GM19395 (cell line): ENCODE measurements around the gene IL3RA.

Source experiments
- ATAC-seq: cut with Tn5 transposase; IDR thresholded peaks from one replicate; pipeline ENCODE4 v1.9.1; 2021; ENCODE audit warnings: mild to moderate bottlenecking, moderate library complexity; ENCODE audit not compliant: unreplicated experiment

The IL3RA gene

GRCh38 chrX:1380672-1381233 lies 44.2 kb downstream of the IL3RA start:
- no peak for ATAC-seq

- ATAC-seq, result no peak
These were observed 48.2 kb downstream of the IL3RA start for GRCh38 chrX:1384658-1385252.

- no peak for ATAC-seq
These were observed 49.0 kb downstream of the IL3RA start for GRCh38 chrX:1385253-1386223.

GRCh38 chrX:1386338-1387127 lies 49.9 kb downstream of the IL3RA start:
- no peak for ATAC-seq

GRCh38 chrX:1387141-1387776 lies 50.7 kb downstream of the IL3RA start:
- ATAC-seq, result no peak

GRCh38 chrX:1388651-1389050 lies 52.1 kb downstream of the IL3RA start:
- no peak for ATAC-seq

GRCh38 chrX:1389181-1389992 lies 52.8 kb downstream of the IL3RA start:
- no peak for ATAC-seq

GRCh38 chrX:1389993-1390285 lies 53.4 kb downstream of the IL3RA start:
- ATAC-seq, result no peak

- ATAC-seq, result no peak
These were observed 54.2 kb downstream of the IL3RA start for GRCh38 chrX:1390621-1391369.

- no peak for ATAC-seq
These were observed 54.8 kb downstream of the IL3RA start for GRCh38 chrX:1391370-1391706.

GRCh38 chrX:1391707-1392375 lies 55.3 kb downstream of the IL3RA start, which contains the start of gene SLC25A6:
SLC25A6 (minus strand) TSS chrX:1392113; CDS start chrX:1392009, 104 bp downstream.
- ATAC-seq, result peak; percentile 91

- ATAC-seq, result peak; percentile 31
These were observed 55.9 kb downstream of the IL3RA start for GRCh38 chrX:1392376-1393068.

GRCh38 chrX:1393871-1394615 lies 57.5 kb downstream of the IL3RA start:
- ATAC-seq, result no peak

GRCh38 chrX:1394731-1395501 lies 58.3 kb downstream of the IL3RA start:
- no peak for ATAC-seq

- ATAC-seq, result no peak
These were observed 59.1 kb downstream of the IL3RA start for GRCh38 chrX:1395646-1396216.

- ATAC-seq, result no peak
These were observed 60.4 kb downstream of the IL3RA start for GRCh38 chrX:1397001-1397400.
